ENCODE data around the gene VRK3. TPM values are rescaled to one million over a fixed set of nuclear protein-coding genes. Genes with fewer than 3 reads are reported as not detected.

The VRK3 gene
- polyA plus RNA-seq, 1 donor from 2014 or later: 47.3 TPM

DNA sequence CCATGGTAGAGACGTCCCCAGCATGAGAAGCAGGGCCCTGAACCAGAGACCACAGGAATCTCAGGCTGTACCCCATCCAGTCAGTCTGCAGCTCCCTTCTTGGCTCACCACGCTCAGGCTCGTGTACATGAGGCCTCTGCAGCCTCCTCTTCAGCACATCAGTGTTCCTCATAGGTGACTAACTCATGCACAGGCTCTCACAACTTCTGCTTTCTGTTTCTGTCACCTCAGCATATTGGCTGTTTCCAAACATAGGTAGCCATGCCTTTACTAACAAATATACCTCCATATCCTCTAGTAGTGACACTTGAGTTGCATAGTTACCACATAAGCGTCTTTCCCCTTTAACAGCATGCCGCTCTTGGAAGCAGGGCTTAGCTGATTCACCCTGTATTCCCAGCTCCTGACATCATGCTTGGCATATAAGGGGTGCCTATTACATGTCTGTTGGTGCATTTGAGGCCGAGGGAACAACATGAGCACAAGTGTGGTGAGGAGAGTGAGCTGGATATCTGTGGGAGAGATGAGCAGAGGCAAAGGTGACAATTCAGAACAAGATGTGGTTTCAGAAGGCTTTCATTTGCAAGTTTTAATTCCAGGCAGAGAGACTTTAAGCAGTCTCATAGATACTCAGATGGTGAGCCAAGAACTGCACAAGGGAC is 17.3 kb upstream of the VRK3 start:
- H3K9me2 ChIP-seq (ENCODE audit: insufficient read depth, low read length): no peaks in the 10 kb centered on the region
- H3K27me3 ChIP-seq (ENCODE audit: insufficient read depth, low read depth, low read length): no peaks in the 10 kb centered on the region
- H3K79me2 ChIP-seq (replicated peaks; ENCODE audit: insufficient read depth, low read length): no peaks in the 10 kb centered on the region
- H4K20me1 ChIP-seq (ENCODE audit: insufficient read depth): no peaks in the 10 kb centered on the region
- H3K9me3 ChIP-seq (ENCODE audit: low read length): peaks cover 25% of the 10 kb centered on the region
- H3K27ac ChIP-seq (ENCODE audit: low read length): no peak overlapping the region
- H3K4me2 ChIP-seq (ENCODE audit: low read length): no peak overlapping the region
- no peak overlapping the region for H2AFZ ChIP-seq (ENCODE audit: low read depth, low read length)
- H3K9ac ChIP-seq (ENCODE audit: low read length): no peak overlapping the region
- H3F3A ChIP-seq (ENCODE audit: insufficient read depth, low read length, poor library complexity, severe bottlenecking): no peaks in the 10 kb centered on the region
- peaks cover 39% of the 10 kb centered on the region for H3K36me3 ChIP-seq (ENCODE audit: insufficient read depth, low read length)
- TF ChIP-seq, protein P1, sequence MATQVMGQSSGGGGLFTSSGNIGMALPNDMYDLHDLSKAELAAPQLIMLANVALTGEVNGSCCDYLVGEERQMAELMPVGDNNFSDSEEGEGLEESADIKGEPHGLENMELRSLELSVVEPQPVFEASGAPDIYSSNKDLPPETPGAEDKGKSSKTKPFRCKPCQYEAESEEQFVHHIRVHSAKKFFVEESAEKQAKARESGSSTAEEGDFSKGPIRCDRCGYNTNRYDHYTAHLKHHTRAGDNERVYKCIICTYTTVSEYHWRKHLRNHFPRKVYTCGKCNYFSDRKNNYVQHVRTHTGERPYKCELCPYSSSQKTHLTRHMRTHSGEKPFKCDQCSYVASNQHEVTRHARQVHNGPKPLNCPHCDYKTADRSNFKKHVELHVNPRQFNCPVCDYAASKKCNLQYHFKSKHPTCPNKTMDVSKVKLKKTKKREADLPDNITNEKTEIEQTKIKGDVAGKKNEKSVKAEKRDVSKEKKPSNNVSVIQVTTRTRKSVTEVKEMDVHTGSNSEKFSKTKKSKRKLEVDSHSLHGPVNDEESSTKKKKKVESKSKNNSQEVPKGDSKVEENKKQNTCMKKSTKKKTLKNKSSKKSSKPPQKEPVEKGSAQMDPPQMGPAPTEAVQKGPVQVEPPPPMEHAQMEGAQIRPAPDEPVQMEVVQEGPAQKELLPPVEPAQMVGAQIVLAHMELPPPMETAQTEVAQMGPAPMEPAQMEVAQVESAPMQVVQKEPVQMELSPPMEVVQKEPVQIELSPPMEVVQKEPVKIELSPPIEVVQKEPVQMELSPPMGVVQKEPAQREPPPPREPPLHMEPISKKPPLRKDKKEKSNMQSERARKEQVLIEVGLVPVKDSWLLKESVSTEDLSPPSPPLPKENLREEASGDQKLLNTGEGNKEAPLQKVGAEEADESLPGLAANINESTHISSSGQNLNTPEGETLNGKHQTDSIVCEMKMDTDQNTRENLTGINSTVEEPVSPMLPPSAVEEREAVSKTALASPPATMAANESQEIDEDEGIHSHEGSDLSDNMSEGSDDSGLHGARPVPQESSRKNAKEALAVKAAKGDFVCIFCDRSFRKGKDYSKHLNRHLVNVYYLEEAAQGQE (IDR thresholded peaks at IDR 0.05; ENCODE audit: borderline replicate concordance): no peak
- TF ChIP-seq SMC3 (conservative IDR thresholded peaks at IDR 0.05; ENCODE audit: poor library complexity) (no peak), RAD21 (conservative IDR thresholded peaks at IDR 0.05) (no peak), MXI1 (conservative IDR thresholded peaks at IDR 0.05; ENCODE audit: poor library complexity, severe bottlenecking) (no peak), POLR2AphosphoS5 (IDR thresholded peaks at IDR 0.05) (no peak), EP300 (conservative IDR thresholded peaks at IDR 0.05; ENCODE audit: poor library complexity, severe bottlenecking) (no peak)
- TF ChIP-seq, protein P2, sequence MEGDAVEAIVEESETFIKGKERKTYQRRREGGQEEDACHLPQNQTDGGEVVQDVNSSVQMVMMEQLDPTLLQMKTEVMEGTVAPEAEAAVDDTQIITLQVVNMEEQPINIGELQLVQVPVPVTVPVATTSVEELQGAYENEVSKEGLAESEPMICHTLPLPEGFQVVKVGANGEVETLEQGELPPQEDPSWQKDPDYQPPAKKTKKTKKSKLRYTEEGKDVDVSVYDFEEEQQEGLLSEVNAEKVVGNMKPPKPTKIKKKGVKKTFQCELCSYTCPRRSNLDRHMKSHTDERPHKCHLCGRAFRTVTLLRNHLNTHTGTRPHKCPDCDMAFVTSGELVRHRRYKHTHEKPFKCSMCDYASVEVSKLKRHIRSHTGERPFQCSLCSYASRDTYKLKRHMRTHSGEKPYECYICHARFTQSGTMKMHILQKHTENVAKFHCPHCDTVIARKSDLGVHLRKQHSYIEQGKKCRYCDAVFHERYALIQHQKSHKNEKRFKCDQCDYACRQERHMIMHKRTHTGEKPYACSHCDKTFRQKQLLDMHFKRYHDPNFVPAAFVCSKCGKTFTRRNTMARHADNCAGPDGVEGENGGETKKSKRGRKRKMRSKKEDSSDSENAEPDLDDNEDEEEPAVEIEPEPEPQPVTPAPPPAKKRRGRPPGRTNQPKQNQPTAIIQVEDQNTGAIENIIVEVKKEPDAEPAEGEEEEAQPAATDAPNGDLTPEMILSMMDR (IDR thresholded peaks at IDR 0.05; ENCODE audit: poor library complexity, severe bottlenecking): no peak
- H3K4me3 ChIP-seq (ENCODE audit: low read length): no peak overlapping the region

DNA sequence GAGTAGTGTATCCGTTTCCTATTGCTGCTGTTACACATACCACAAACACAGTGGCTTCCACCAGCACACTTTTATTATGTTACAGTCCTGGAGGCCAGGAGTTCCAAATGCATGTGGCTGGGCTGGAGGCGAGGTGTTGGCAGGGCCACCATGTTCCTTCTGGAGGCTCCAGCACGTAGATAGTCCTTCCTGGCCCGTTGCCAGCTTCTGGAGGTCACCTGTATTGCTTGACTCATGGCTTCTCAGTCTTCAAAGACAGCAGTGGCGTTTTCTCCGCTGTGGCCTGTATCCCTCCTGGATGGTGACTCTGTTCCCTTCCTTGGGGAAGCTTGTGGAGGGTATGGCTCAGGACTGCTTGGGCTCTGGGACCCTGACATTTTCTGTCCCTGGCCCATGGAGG is 15.8 kb upstream of the VRK3 start:
- H2AFZ ChIP-seq (ENCODE audit: low read depth, low read length): no peak overlapping the region
- H4K20me1 ChIP-seq (ENCODE audit: insufficient read depth): no peaks in the 10 kb centered on the region
- H3K27ac ChIP-seq (ENCODE audit: low read length): no peak overlapping the region
- H3K9me3 ChIP-seq (ENCODE audit: low read length): peaks cover 13% of the 10 kb centered on the region
- H3K79me2 ChIP-seq (replicated peaks; ENCODE audit: insufficient read depth, low read length): no peaks in the 10 kb centered on the region
- peaks cover 27% of the 10 kb centered on the region for H3K36me3 ChIP-seq (ENCODE audit: insufficient read depth, low read length)
- H3F3A ChIP-seq (ENCODE audit: insufficient read depth, low read length, poor library complexity, severe bottlenecking): no peaks in the 10 kb centered on the region
- no peaks in the 10 kb centered on the region for H3K9me2 ChIP-seq (ENCODE audit: insufficient read depth, low read length)
- TF ChIP-seq, protein P2 (IDR thresholded peaks at IDR 0.05; ENCODE audit: poor library complexity, severe bottlenecking): no peak
- no peak for TF ChIP-seq EZH2 (IDR thresholded peaks at IDR 0.05; ENCODE audit: borderline replicate concordance, insufficient read depth, low read length, poor library complexity, severe bottlenecking)
- no peak for TF ChIP-seq MXI1 (conservative IDR thresholded peaks at IDR 0.05; ENCODE audit: poor library complexity, severe bottlenecking)
- TF ChIP-seq TAF1 (IDR thresholded peaks at IDR 0.05; ENCODE audit: low read depth): no peak
- TF ChIP-seq EP300 (conservative IDR thresholded peaks at IDR 0.05; ENCODE audit: poor library complexity, severe bottlenecking): no peak
- no peak for TF ChIP-seq POLR2AphosphoS5 (IDR thresholded peaks at IDR 0.05)
- TF ChIP-seq SMC3 (conservative IDR thresholded peaks at IDR 0.05; ENCODE audit: poor library complexity): no peak
- TF ChIP-seq RAD21 (conservative IDR thresholded peaks at IDR 0.05): no peak
- TF ChIP-seq, protein P1 (IDR thresholded peaks at IDR 0.05; ENCODE audit: borderline replicate concordance): no peak
- H3K4me3 ChIP-seq (ENCODE audit: low read length): no peak overlapping the region
- H3K4me2 ChIP-seq (ENCODE audit: low read length): no peak overlapping the region
- H3K9ac ChIP-seq (ENCODE audit: low read length): no peak overlapping the region
- H3K27me3 ChIP-seq (ENCODE audit: insufficient read depth, low read depth, low read length): no peaks in the 10 kb centered on the region

Measured in neural cell (in vitro differentiated cells).